T-helper 1 cell treated with Interleukin-12 subunit alpha and Interleukin-12 subunit beta and Interleukin-4 antibody, amounts not matched to agents 30 ng/mL and 1 ng/mL, for 36 hours (primary cell): ENCODE results near the gene MTMR1. TPM values are rescaled to one million over a fixed set of nuclear protein-coding genes. Genes with fewer than 3 reads are reported as not detected.

Experiments
- intact Hi-C: fragments of 100-400 bp; cut with micrococcal nuclease; formaldehyde crosslinking; loops from one replicate; pipeline ENCODE4 v1.15.1; 2024
- total RNA-seq: library from RNA; stranded (reverse); gene quantifications from 2 replicates; pipeline ENCODE4 v1.2.3, GENCODE V29; 2022

The MTMR1 gene
- total RNA-seq = 52.3 and 58.2 TPM in 2 replicates

- intact Hi-C loops = loop anchor here (2.0 to 10.0 kb wide), 4 partner anchors 289 to 1188 kb away; partner anchors contain the start of genes HMGB3, IDS and VMA21
Observed at GRCh38 chrX:150692831-150693724, at the start of gene MTMR1. Gene MTMR1, plus strand, starts transcription at chrX:150693396. Its CDS starts 135 bp downstream, at chrX:150693531.

GRCh38 chrX:150643958-150644357 is 49.2 kb upstream of the MTMR1 start:
- intact Hi-C loops = loop anchor here (2.0 kb wide), 1 partner anchor 73 kb away; no protein-coding TSS in a partner anchor

GRCh38 chrX:150644422-150644821 is 48.8 kb upstream of the MTMR1 start:
- intact Hi-C loops = no loop called here

GRCh38 chrX:150647331-150647730 is 45.9 kb upstream of the MTMR1 start:
- intact Hi-C loops = no loop called here

GRCh38 chrX:150648296-150648940 is 44.8 kb upstream of the MTMR1 start:
- intact Hi-C loops = no loop called here

- intact Hi-C loops = no loop called here
Observed at GRCh38 chrX:150649096-150649870, 43.9 kb upstream of the MTMR1 start.

GRCh38 chrX:150651906-150652305 is 41.3 kb upstream of the MTMR1 start:
- intact Hi-C loops = no loop called here

- intact Hi-C loops = no loop called here
Observed at GRCh38 chrX:150655788-150656187, 37.4 kb upstream of the MTMR1 start.

GRCh38 chrX:150663073-150663472 is 30.1 kb upstream of the MTMR1 start:
- intact Hi-C loops = no loop called here

- intact Hi-C loops = no loop called here
Observed at GRCh38 chrX:150664290-150664689, 28.9 kb upstream of the MTMR1 start.

GRCh38 chrX:150676221-150676620 is 17.0 kb upstream of the MTMR1 start:
- intact Hi-C loops = no loop called here

GRCh38 chrX:150680974-150681373 is 12.2 kb upstream of the MTMR1 start:
- intact Hi-C loops = loop anchor here (1.0 kb wide), 2 partner anchors 718 to 731 kb away; no protein-coding TSS in a partner anchor

GRCh38 chrX:150683112-150683511 is 10.1 kb upstream of the MTMR1 start:
- intact Hi-C loops = loop anchor here (1.0 kb wide), 2 partner anchors 11 to 33 kb away; no protein-coding TSS in a partner anchor

GRCh38 chrX:150683536-150684146 is 9.6 kb upstream of the MTMR1 start:
- intact Hi-C loops = loop anchor here (1.0 kb wide), 2 partner anchors 11 to 33 kb away; no protein-coding TSS in a partner anchor

GRCh38 chrX:150688911-150689451 is 4.2 kb upstream of the MTMR1 start:
- intact Hi-C loops = no loop called here

GRCh38 chrX:150690126-150690525 is 3.1 kb upstream of the MTMR1 start:
- intact Hi-C loops = loop anchor here (5.0 to 10.0 kb wide), 2 partner anchors 292 to 1185 kb away; partner anchors contain the start of genes HMGB3 and IDS

GRCh38 chrX:150692296-150692695 is 900 bp upstream of the MTMR1 start:
- intact Hi-C loops = loop anchor here (2.0 to 10.0 kb wide), 4 partner anchors 290 to 1187 kb away; partner anchors contain the start of genes HMGB3, IDS and VMA21

GRCh38 chrX:150693725-150694574 is 754 bp downstream of the MTMR1 start:
- intact Hi-C loops = loop anchor here (1.0 to 10.0 kb wide), 9 partner anchors 11 to 1189 kb away; partner anchors contain the start of genes CD99L2, EOLA2, HMGB3 and IDS

- intact Hi-C loops = loop anchor here (1.0 to 10.0 kb wide), 7 partner anchors 12 to 1190 kb away; partner anchors contain the start of genes CD99L2, EOLA2, HMGB3 and IDS
Observed at GRCh38 chrX:150694738-150695410, 1.7 kb downstream of the MTMR1 start.
